ENCODE measurements around the gene IQCK.
"Not testable (repeated sequence)": the region's sequence is repeated elsewhere in the genome, so short reads cannot be mapped to it uniquely, and the experiment has no call there.

IQCK gene

GRCh38 chr16:19700319-19700781 is 17.7 kb upstream of the IQCK start:
- DNase-seq = no peak

- DNase-seq = no peak
Measured at GRCh38 chr16:19701091-19701490, 17.0 kb upstream of the IQCK start.

- no peak for DNase-seq
Measured at GRCh38 chr16:19703172-19703889, 14.7 kb upstream of the IQCK start.

- no peak for DNase-seq
Measured at GRCh38 chr16:19704321-19705145, 13.5 kb upstream of the IQCK start.

- DNase-seq = no peak
Measured at GRCh38 chr16:19705146-19705501, 12.9 kb upstream of the IQCK start.

- no peak for DNase-seq
Measured at GRCh38 chr16:19705843-19706242, 12.2 kb upstream of the IQCK start.

GRCh38 chr16:19706846-19707245 is 11.2 kb upstream of the IQCK start:
- DNase-seq = no peak

GRCh38 chr16:19707569-19708295 is 10.3 kb upstream of the IQCK start:
- DNase-seq = no peak

GRCh38 chr16:19708296-19709205 is 9.5 kb upstream of the IQCK start:
- DNase-seq = no peak

- DNase-seq = no peak
Measured at GRCh38 chr16:19709381-19710136, 8.5 kb upstream of the IQCK start.

GRCh38 chr16:19710191-19710908 is 7.7 kb upstream of the IQCK start:
- DNase-seq = no peak

- DNase-seq = no peak
Measured at GRCh38 chr16:19710991-19711545, 7.0 kb upstream of the IQCK start.

- DNase-seq = no peak
Measured at GRCh38 chr16:19711643-19712042, 6.4 kb upstream of the IQCK start.

GRCh38 chr16:19712418-19713058 is 5.5 kb upstream of the IQCK start:
- DNase-seq = no peak

GRCh38 chr16:19713697-19714096 is 4.4 kb upstream of the IQCK start:
- DNase-seq = no peak

- no peak for DNase-seq
Measured at GRCh38 chr16:19715566-19715965, 2.5 kb upstream of the IQCK start.

GRCh38 chr16:19716183-19716582 is 1.9 kb upstream of the IQCK start:
- DNase-seq = no peak

- not testable (repeated sequence) for DNase-seq
Measured at GRCh38 chr16:19716728-19717127, 1.3 kb upstream of the IQCK start.

GRCh38 chr16:19717314-19717713 is 757 bp upstream of the IQCK start:
- DNase-seq = no peak

- no peak for DNase-seq
Measured at GRCh38 chr16:19718624-19718965, 524 bp downstream of the IQCK start.
